GM21723 (cell line): ENCODE measurements around the gene NGFR.

ENCODE experiments used
- ATAC-seq: cut with Tn5 transposase; IDR thresholded peaks from one replicate; pipeline ENCODE4 v1.9.1; 2021; ENCODE audit warnings: mild to moderate bottlenecking, moderate library complexity; ENCODE audit not compliant: unreplicated experiment

NGFR gene

GRCh38 chr17:49557312-49558024 is 62.4 kb downstream of the NGFR start:
- no peak for ATAC-seq
